SK-N-MC (cell line): ENCODE results near the gene OSBPL1A.

Experiments used
- EZH2 ChIP-seq: fragments of 200-600 bp; sonication (generic); IDR thresholded peaks from one replicate; pipeline ENCODE4 v1.6.1; 2017; ENCODE audit warnings: antibody characterized with exemption
- POLR2AphosphoS5 ChIP-seq: IDR thresholded peaks from 2 replicates; pipeline ENCODE4 v1.6.1; 2012; ENCODE audit warnings: mild to moderate bottlenecking, low read depth, low read length, borderline replicate concordance

DNA sequence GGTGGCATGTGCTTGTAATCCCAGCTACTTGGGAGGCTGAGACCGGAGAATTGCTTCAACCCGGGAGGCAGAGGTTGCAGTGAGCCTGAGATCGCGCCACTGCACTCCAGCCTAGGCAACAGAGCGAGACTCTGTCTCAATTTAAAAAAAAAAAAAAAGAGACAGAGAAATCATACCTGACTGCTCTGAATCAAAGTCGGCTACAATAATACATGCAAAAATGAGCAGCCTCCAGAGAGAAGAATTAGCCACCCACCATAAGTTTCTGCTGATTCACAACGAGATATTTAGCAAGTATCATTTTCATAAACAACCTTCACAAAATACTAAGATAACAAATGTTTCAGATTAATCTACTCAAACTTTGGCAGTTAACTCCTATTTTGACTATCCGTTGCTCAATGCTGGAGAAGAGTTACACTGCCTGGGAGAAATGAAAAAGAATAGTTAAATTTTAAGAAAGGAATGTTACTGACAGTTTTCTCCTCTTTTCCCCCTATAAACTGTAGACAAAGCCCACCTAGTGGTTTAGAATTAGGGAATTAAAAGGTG is 1.5 kb downstream of the OSBPL1A start:
- TF ChIP-seq EZH2 (no peak), POLR2AphosphoS5 (no peak)
